NCI-H2196 (cell line): ENCODE data around the gene PALLD.

ENCODE experiments used
- DNase-seq: peaks from one replicate; lab custom pipeline; 2025; ENCODE audit not compliant: unreplicated experiment; lab: John Stamatoyannopoulos, UW

The PALLD gene

GRCh38 chr4:168666531-168666930 is 169.7 kb downstream of the PALLD start:
- DNase-seq = no peak

GRCh38 chr4:168667376-168667775 is 170.5 kb downstream of the PALLD start:
- DNase-seq = no peak

GRCh38 chr4:168667921-168668320 is 171.1 kb downstream of the PALLD start:
- no peak for DNase-seq

- no peak for DNase-seq
These were observed 176.6 kb downstream of the PALLD start for GRCh38 chr4:168673476-168673875.

- no peak for DNase-seq
These were observed 177.4 kb downstream of the PALLD start for GRCh38 chr4:168674077-168674747.

GRCh38 chr4:168674866-168675265 is 178.0 kb downstream of the PALLD start:
- DNase-seq = no peak

GRCh38 chr4:168677063-168677462 is 180.2 kb downstream of the PALLD start:
- DNase-seq = peak; percentile 46

GRCh38 chr4:168677879-168678278 is 181.0 kb downstream of the PALLD start:
- no peak for DNase-seq

- no peak for DNase-seq
These were observed 182.0 kb downstream of the PALLD start for GRCh38 chr4:168678751-168679366.

- DNase-seq = no peak
These were observed 182.5 kb downstream of the PALLD start for GRCh38 chr4:168679397-168679796.

GRCh38 chr4:168679819-168680218 is 183.0 kb downstream of the PALLD start:
- no peak for DNase-seq

GRCh38 chr4:168682898-168683500 is 186.1 kb downstream of the PALLD start:
- DNase-seq = no peak

GRCh38 chr4:168683595-168683994 is 186.7 kb downstream of the PALLD start:
- DNase-seq = no peak

- DNase-seq = no peak
These were observed 188.4 kb downstream of the PALLD start for GRCh38 chr4:168685136-168685809.

GRCh38 chr4:168688584-168688983 is 191.7 kb downstream of the PALLD start:
- no peak for DNase-seq

GRCh38 chr4:168689791-168690190 is 192.9 kb downstream of the PALLD start:
- DNase-seq = no peak

GRCh38 chr4:168690199-168690598 is 193.3 kb downstream of the PALLD start:
- DNase-seq = no peak

- no peak for DNase-seq
These were observed 194.9 kb downstream of the PALLD start for GRCh38 chr4:168691631-168692369.

GRCh38 chr4:168693750-168694490 is 197.1 kb downstream of the PALLD start:
- no peak for DNase-seq

GRCh38 chr4:168694667-168695066 is 197.8 kb downstream of the PALLD start:
- no peak for DNase-seq

- no peak for DNase-seq
These were observed 198.4 kb downstream of the PALLD start for GRCh38 chr4:168695288-168695687.
